ENCODE data around the gene USP22. TPM values are rescaled to one million over a fixed set of nuclear protein-coding genes. Genes with fewer than 3 reads are reported as not detected.

The USP22 gene
- total RNA-seq, 5 donors from 2014 or later (not counting 1 experiment from before 2014, with no cell fraction given), result 128 to 184 (median 136) TPM

DNA sequence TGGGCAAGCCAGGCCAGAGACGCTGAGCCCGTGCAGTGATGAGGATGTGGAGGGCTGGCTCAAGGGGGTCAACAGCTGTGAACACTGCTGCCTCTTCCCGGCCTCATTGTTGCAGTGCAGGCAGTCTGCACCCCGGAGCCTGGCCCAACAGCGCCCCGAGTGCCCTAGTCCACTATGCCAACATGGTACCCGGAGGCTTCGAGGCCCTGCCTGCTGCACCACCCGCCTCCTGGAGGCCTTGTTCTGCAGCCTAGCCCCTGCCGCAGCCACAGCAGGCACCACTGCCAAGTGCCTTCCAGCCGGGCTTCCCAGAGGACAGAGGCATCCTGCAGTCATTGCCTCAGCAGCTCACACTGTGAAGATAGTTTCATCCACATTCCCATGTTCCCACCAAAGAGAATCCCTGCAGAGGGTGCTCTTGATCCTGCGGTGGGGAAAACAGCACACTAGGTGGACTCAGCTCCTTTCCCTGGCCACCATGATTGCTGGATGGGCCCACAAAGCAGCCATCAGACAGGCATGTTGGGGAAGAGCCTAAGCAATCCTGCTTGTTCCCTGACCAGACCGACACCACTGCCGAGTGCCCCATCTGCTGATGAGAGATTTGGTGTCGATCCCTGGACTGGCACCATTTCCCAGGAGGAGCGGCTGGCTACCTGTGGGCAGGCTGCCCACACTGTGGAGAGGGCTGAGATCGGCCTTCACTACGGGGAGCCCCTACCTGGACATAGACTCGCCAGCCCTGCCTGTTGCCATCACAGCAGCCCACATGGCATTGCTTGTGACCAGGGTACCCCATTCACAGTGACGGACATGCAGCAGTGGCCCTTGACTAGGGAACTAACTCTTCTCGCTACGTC is 44.9 kb downstream of the USP22 start:
- Mint-ChIP-seq H3K27ac (peak overlapping the region in 1 of 2 donors; percentile 90), H3K36me3 (peaks cover 15% of the 10 kb centered on the region), H3K4me1 (peaks cover 29 to 41% (median 35%) of the 10 kb centered on the region in 3 donors), H3K4me3 (no peak overlapping the region), H3K27me3 (no peaks in the 10 kb centered on the region), H3K9me3 (no peaks in the 10 kb centered on the region)
- DNase-seq (no peak), ATAC-seq (replicated peaks in 1 of 4) (no peak)
- no peak overlapping the region for H3K27ac ChIP-seq (ENCODE audit: low read length)
- H3K4me1 ChIP-seq (ENCODE audit: control insufficient read depth in 1 of 2, extremely low read depth in 1 of 2, insufficient read depth in 2 of 2, low read length in 2 of 2), result peaks cover 0 to 19% of the 10 kb centered on the region in 2 experiments
- H3K36me3 ChIP-seq (ENCODE audit: control insufficient read depth in 2 of 2, extremely low read depth in 1 of 2, insufficient read depth in 1 of 2, low read length in 1 of 2), result peaks cover 4 to 23% of the 10 kb centered on the region in 2 donors
- ChIA-PET CTCF (interaction anchor here in 1 of 2 donors (0.6 kb wide), 1 partner anchor 122 kb away, joined by 3 read pairs; no protein-coding TSS in a partner anchor), POLR2A (no interaction called here)
- WGBS (ENCODE audit: insufficient coverage), result 88% methylated on average over 17 of the region's 22 CpGs
- no peak overlapping the region for H3K4me3 ChIP-seq (ENCODE audit: control insufficient read depth in 1 of 2, extremely low read depth in 1 of 2, low read length in 1 of 2)
- peaks cover 0 to 3% of the 10 kb centered on the region in 2 experiments for H3K27me3 ChIP-seq (replicated peaks in 1 of 2; ENCODE audit: control insufficient read depth in 2 of 2, extremely low read depth in 1 of 2, insufficient read depth in 2 of 2, low read length in 1 of 2)
- no peaks in the 10 kb centered on the region for H3K9me3 ChIP-seq

DNA sequence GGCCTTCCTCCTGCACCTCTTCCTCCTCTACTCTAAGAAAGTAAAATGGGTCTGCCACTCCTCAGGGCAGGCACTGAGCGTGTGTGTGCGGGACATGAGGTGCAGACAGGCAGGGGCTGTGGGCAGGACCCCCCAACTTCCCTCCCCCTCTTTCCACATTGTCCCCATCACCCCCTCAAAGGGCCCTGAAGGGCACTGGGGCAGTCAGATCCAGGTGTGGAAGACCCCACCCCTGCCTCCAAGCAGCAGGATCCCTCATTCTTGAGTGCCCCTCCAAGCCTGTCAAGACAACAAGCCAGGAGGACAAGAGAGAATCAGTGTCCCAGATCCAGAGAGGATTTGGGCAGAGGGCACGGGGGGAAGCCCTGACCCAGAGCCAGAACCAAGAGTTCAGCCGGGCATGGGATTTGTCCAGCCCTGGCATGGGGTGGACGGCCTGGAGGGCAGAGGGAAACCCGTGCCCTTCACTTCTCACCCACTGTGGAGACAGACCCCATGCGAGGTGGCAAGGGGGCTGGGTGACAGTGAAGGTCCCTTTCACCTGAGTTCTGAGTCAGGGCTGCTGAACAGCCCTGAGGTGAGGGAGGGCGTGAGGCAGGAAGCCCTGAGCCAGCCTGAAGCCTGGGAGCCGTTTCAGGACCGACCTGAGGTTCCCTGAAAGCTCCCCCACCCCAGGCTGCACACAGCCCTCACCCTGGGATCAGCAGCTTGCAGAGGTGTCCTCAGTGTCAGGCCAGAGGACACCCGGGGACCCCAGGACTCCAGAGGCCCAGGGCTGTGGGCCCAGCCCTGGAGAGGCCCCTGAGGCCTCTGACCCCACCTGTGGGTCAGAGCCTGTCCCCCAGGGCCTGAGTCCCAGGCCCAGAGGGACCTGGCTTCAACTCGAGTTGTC is 45.8 kb downstream of the USP22 start:
- no peak for ATAC-seq (replicated peaks in 1 of 4)
- no peaks in the 10 kb centered on the region for H3K9me3 ChIP-seq
- CTCF ChIA-PET, result no interaction called here

DNA sequence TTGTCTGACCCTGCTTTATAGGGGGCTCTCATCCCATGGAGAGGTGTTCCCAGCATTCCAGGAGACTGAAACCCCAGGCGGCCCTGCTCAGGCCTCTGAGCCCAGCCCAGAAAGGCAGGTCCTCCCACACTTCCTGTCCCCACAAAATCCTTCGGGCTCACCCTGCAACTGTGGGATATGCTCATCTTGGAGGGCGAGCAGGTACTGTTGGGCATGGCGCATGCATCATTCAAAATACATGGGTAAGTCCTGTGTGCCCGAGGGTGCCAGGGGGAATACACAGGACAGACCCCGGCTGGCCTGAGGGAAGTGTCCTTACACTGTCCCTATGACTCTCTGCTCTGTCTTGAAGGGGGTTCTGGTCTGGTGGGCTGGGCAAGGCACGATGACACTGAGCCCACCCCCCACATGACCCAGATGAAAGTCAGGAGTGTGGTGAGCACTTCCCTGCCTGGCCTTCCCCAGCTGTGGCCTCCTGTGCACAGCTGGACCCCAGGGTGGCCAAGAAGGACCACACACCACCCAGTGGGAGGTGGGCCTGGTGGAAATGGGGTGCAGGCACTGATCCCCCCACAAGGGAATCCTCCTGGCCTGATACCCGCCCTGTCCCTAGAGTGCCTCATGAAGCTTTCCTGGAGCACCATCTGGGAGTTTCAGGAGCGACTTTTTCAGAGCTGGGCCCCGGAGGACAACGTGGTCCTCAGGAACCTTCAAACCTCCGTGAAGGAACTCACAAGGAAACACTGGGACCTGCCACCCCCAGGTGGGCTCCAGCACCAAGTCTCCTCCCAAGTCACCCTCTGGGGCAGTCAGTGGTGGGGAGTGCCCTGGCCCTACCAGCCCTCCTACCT is 46.7 kb downstream of the USP22 start:
- Histone ChIP-seq H3K9me3 (no peaks in the 10 kb centered on the region), H3K27me3 (replicated peaks in 1 of 2; ENCODE audit: control insufficient read depth in 2 of 2, extremely low read depth in 1 of 2, insufficient read depth in 2 of 2, low read length in 1 of 2) (peaks cover 0 to 3% of the 10 kb centered on the region in 2 experiments), H3K36me3 (ENCODE audit: control insufficient read depth in 2 of 2, extremely low read depth in 1 of 2, insufficient read depth in 1 of 2, low read length in 1 of 2) (peaks cover 0 to 7% of the 10 kb centered on the region in 2 donors), H3K27ac (ENCODE audit: low read length) (no peak overlapping the region), H3K4me3 (ENCODE audit: control insufficient read depth in 1 of 2, extremely low read depth in 1 of 2, low read length in 1 of 2) (no peak overlapping the region), H3K4me1 (ENCODE audit: control insufficient read depth in 1 of 2, extremely low read depth in 1 of 2, insufficient read depth in 2 of 2, low read length in 2 of 2) (peaks cover 0 to 14% of the 10 kb centered on the region in 2 experiments)
- Mint-ChIP-seq H3K36me3 (no peaks in the 10 kb centered on the region), H3K9me3 (no peaks in the 10 kb centered on the region), H3K4me3 (no peak overlapping the region), H3K27me3 (no peaks in the 10 kb centered on the region), H3K27ac (no peak overlapping the region), H3K4me1 (peaks cover 19 to 25% (median 23%) of the 10 kb centered on the region in 3 donors)
- no peak for ATAC-seq (replicated peaks in 1 of 4)
- 81% methylated on average over 11 of the region's 12 CpGs for WGBS (ENCODE audit: insufficient coverage)
- CTCF ChIA-PET, result no interaction called here
- POLR2A ChIA-PET, result no interaction called here
- no peak for DNase-seq

More for the DNA sequence above, 45.8 kb downstream of the USP22 start:
- H3K4me3 ChIP-seq (ENCODE audit: control insufficient read depth in 1 of 2, extremely low read depth in 1 of 2, low read length in 1 of 2), result no peak overlapping the region
- H3K9me3 Mint-ChIP-seq, result no peaks in the 10 kb centered on the region
- WGBS (ENCODE audit: insufficient coverage), result 97% methylated on average over 5 of the region's 12 CpGs
- DNase-seq, result no peak
- H3K27me3 ChIP-seq (replicated peaks in 1 of 2; ENCODE audit: control insufficient read depth in 2 of 2, extremely low read depth in 1 of 2, insufficient read depth in 2 of 2, low read length in 1 of 2), result peaks cover 0 to 3% of the 10 kb centered on the region in 2 experiments
- H3K4me3 Mint-ChIP-seq, result no peak overlapping the region
- POLR2A ChIA-PET, result no interaction called here
- no peak overlapping the region for H3K27ac Mint-ChIP-seq
- no peaks in the 10 kb centered on the region for H3K27me3 Mint-ChIP-seq
- H3K4me1 Mint-ChIP-seq, result peaks cover 28 to 34% (median 32%) of the 10 kb centered on the region in 3 donors
- H3K36me3 ChIP-seq (ENCODE audit: control insufficient read depth in 2 of 2, extremely low read depth in 1 of 2, insufficient read depth in 1 of 2, low read length in 1 of 2), result peaks cover 0 to 15% of the 10 kb centered on the region in 2 donors
- H3K4me1 ChIP-seq (ENCODE audit: control insufficient read depth in 1 of 2, extremely low read depth in 1 of 2, insufficient read depth in 2 of 2, low read length in 2 of 2), result peaks cover 0 to 17% of the 10 kb centered on the region in 2 experiments
- H3K36me3 Mint-ChIP-seq, result peaks cover 5% of the 10 kb centered on the region
- no peak overlapping the region for H3K27ac ChIP-seq (ENCODE audit: low read length)

DNA sequence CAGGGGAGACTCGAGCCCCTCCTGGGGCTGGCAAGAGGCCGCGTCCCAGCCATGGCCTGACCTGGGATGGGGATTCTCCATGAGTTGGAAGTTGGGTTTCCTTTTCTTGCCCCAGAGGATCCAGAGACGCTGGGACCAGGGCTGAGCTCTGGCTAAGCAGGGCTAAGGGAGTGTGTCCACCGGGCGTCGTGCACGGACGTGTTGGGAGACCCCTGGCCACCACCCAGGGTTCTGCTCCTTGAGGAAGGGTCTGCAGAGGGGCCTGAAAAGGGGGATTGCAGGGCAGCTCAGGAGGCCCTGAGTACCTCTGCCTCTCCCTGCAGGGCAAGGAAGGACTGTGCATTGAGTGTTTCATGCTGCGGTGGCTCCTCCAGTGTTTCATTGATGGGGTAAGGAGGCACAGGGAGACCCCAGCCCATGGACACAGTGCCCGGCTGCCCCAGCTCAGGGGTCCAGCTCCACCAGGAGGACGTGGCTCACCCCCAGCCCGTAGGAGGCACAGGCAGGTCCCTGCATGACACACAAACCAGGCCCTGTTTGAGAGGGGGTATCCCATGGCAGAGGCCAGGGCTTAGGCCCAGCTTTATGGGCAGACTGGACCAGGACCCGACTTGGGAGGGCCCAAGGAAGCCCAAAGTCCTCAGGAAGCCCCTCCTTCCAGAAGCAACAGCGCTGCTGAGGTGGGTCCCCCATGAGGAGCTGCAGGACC is 47.5 kb downstream of the USP22 start:
- ATAC-seq (replicated peaks in 1 of 4), result no peak
- 79% methylated on average over 14 of the region's 15 CpGs for WGBS (ENCODE audit: insufficient coverage)
- POLR2A ChIA-PET, result no interaction called here
- Histone ChIP-seq H3K36me3 (ENCODE audit: control insufficient read depth in 2 of 2, extremely low read depth in 1 of 2, insufficient read depth in 1 of 2, low read length in 1 of 2) (peaks cover 0 to 5% of the 10 kb centered on the region in 2 donors), H3K4me1 (ENCODE audit: control insufficient read depth in 1 of 2, extremely low read depth in 1 of 2, insufficient read depth in 2 of 2, low read length in 2 of 2) (peaks cover 0 to 9% of the 10 kb centered on the region in 2 experiments), H3K9me3 (no peaks in the 10 kb centered on the region), H3K4me3 (ENCODE audit: control insufficient read depth in 1 of 2, extremely low read depth in 1 of 2, low read length in 1 of 2) (no peak overlapping the region), H3K27ac (ENCODE audit: low read length) (no peak overlapping the region), H3K27me3 (replicated peaks in 1 of 2; ENCODE audit: control insufficient read depth in 2 of 2, extremely low read depth in 1 of 2, insufficient read depth in 2 of 2, low read length in 1 of 2) (peaks cover 0 to 3% of the 10 kb centered on the region in 2 experiments)
- Mint-ChIP-seq H3K4me3 (no peak overlapping the region), H3K4me1 (peaks cover 17 to 21% (median 20%) of the 10 kb centered on the region in 3 donors), H3K9me3 (no peaks in the 10 kb centered on the region), H3K36me3 (no peaks in the 10 kb centered on the region), H3K27me3 (no peaks in the 10 kb centered on the region), H3K27ac (no peak overlapping the region)
- DNase-seq, result no peak
- CTCF ChIA-PET, result no interaction called here

DNA sequence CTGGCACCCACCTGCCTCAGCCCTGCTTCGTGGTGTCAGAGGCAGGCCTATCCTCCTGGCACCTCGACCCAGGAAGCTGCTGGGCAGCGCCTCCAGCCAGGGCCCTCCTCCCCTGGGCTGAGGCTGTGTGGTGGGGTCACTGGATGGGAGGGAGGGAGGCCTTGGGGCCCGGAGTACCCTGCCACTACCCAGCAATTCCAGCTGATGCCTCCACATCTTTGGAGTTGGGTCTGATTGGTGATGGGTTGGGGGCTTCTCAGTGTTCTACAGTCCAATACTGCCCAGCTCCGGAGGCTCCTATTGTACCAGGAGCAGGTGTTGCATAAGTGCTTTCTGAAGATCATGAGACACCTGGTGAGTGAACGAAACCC is 48.0 kb downstream of the USP22 start:
- CTCF ChIA-PET, result no interaction called here
- DNase-seq (no peak), ATAC-seq (replicated peaks in 1 of 4) (no peak)
- no peaks in the 10 kb centered on the region for H3K36me3 Mint-ChIP-seq
- H3K27ac ChIP-seq (ENCODE audit: low read length), result no peak overlapping the region
- no peak overlapping the region for H3K4me3 ChIP-seq (ENCODE audit: control insufficient read depth in 1 of 2, extremely low read depth in 1 of 2, low read length in 1 of 2)
- no peaks in the 10 kb centered on the region for H3K9me3 Mint-ChIP-seq
- WGBS (ENCODE audit: insufficient coverage), result 61% methylated on average over 2 of the region's 6 CpGs
- H3K9me3 ChIP-seq, result no peaks in the 10 kb centered on the region
- H3K4me1 Mint-ChIP-seq, result peaks cover 15 to 20% (median 17%) of the 10 kb centered on the region in 3 donors
- H3K27me3 Mint-ChIP-seq, result no peaks in the 10 kb centered on the region
- peaks cover 0 to 3% of the 10 kb centered on the region in 2 experiments for H3K27me3 ChIP-seq (replicated peaks in 1 of 2; ENCODE audit: control insufficient read depth in 2 of 2, extremely low read depth in 1 of 2, insufficient read depth in 2 of 2, low read length in 1 of 2)
- peaks cover 0 to 9% of the 10 kb centered on the region in 2 experiments for H3K4me1 ChIP-seq (ENCODE audit: control insufficient read depth in 1 of 2, extremely low read depth in 1 of 2, insufficient read depth in 2 of 2, low read length in 2 of 2)
- no peak overlapping the region for H3K4me3 Mint-ChIP-seq
- POLR2A ChIA-PET, result no interaction called here
- H3K36me3 ChIP-seq (ENCODE audit: control insufficient read depth in 2 of 2, extremely low read depth in 1 of 2, insufficient read depth in 1 of 2, low read length in 1 of 2), result no peaks in the 10 kb centered on the region
- H3K27ac Mint-ChIP-seq, result no peak overlapping the region

All from T-cell (primary cell).